KMS-11 (cell line): ENCODE results near the gene CRISPLD2.

Source experiments
- H2AFZ ChIP-seq: fragments of 200-600 bp; sonication (generic); 2 replicates; pipeline ENCODE4 v1.6.1; 2016; ENCODE audit warnings: antibody characterized with exemption, mixed run types, low read depth
- H3K27ac ChIP-seq: fragments of 200-600 bp; sonication (generic); 2 replicates; pipeline ENCODE4 v1.6.1; 2016; ENCODE audit warnings: mild to moderate bottlenecking, mixed run types
- H3K27me3 ChIP-seq: fragments of 200-600 bp; sonication (generic); 2 replicates; pipeline ENCODE4 v1.6.1; 2017; ENCODE audit warnings: mild to moderate bottlenecking, low read depth, mixed run types, moderate library complexity; ENCODE audit not compliant: insufficient read depth
- H3K36me3 ChIP-seq: fragments of 200-600 bp; sonication (generic); 2 replicates; pipeline ENCODE4 v1.6.1; 2017; ENCODE audit warnings: mild to moderate bottlenecking, mixed run types; ENCODE audit not compliant: insufficient read depth
- H3K4me1 ChIP-seq: fragments of 200-600 bp; sonication (generic); 2 replicates; pipeline ENCODE4 v1.6.1; 2016; ENCODE audit warnings: mild to moderate bottlenecking, low read depth, mixed run types; ENCODE audit not compliant: poor library complexity, severe bottlenecking
- H3K4me2 ChIP-seq: fragments of 200-600 bp; sonication (generic); 2 replicates; pipeline ENCODE4 v1.7.0; 2016; ENCODE audit warnings: mild to moderate bottlenecking, mixed run types
- H3K4me3 ChIP-seq: fragments of 200-600 bp; sonication (generic); IDR thresholded peaks from 2 replicates; pipeline ENCODE4 v1.6.1; 2017; ENCODE audit warnings: low read depth, low read length, mixed read lengths; ENCODE audit not compliant: insufficient read depth
- H3K79me2 ChIP-seq: fragments of 200-600 bp; sonication (generic); 2 replicates; pipeline ENCODE4 v1.6.1; 2016; ENCODE audit warnings: low read depth, mixed run types; ENCODE audit not compliant: insufficient read depth
- H3K9ac ChIP-seq: fragments of 200-600 bp; sonication (generic); 2 replicates; pipeline ENCODE4 v1.6.1; 2016; ENCODE audit warnings: mild to moderate bottlenecking, mixed run types
- H4K20me1 ChIP-seq: fragments of 200-600 bp; sonication (generic); 2 replicates; pipeline ENCODE4 v1.6.1; 2016; ENCODE audit warnings: mild to moderate bottlenecking, mixed run types; ENCODE audit not compliant: insufficient read depth
- TF ChIP-seq, protein P1 (sequence below): fragments of 200-600 bp; sonication (generic); conservative IDR thresholded peaks from 2 replicates; pipeline ENCODE4 v1.6.1; 2017; ENCODE audit warnings: low read depth, mild to moderate bottlenecking, antibody characterized with exemption, low read length, moderate library complexity, mixed read lengths

CRISPLD2 gene

DNA sequence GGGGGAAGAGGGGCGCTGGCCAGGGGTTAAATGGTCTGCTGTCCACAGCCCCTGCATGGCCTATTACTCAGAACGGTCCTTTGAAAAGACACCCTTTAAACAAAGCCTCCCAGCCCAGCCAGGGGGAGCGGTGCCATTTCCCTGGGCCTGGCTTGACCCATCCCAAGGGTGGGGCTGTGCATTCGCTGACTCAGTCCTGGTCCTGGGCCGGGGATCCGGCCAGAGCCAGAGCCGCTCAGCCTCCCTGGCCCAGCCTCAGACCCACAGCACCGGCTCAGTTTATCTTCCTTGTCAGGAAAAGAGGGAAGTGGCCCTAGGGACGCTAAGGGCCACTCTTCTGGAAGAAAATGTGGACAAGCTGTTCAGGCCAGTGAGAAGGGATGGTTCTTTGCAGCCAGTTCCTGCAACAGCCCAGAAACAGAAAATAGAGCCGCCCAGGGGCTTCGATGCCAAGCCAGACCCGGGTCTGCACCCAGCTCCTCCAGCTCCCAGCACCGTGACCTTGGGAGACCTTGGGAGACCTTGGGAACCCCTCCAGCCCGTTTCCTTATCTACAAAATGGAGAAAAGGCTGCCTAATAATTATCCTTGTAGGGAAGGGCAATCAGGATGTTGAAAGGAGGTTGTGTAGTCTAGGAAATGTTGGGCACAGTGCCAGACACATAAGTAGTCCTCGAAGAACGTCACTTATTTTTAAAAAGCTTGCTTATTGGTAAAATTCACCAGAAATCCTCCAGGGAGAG is 109.1 kb downstream of the CRISPLD2 start:
- Histone ChIP-seq H3K9ac (no peak overlapping the region), H3K4me3 (no peak overlapping the region), H3K4me1 (no peaks in the 10 kb centered on the region), H3K27ac (no peak overlapping the region), H3K4me2 (no peak overlapping the region), H4K20me1 (no peaks in the 10 kb centered on the region), H3K36me3 (no peaks in the 10 kb centered on the region), H2AFZ (no peak overlapping the region), H3K79me2 (no peaks in the 10 kb centered on the region), H3K27me3 (peaks cover 85% of the 10 kb centered on the region)
- TF ChIP-seq, protein P1, sequence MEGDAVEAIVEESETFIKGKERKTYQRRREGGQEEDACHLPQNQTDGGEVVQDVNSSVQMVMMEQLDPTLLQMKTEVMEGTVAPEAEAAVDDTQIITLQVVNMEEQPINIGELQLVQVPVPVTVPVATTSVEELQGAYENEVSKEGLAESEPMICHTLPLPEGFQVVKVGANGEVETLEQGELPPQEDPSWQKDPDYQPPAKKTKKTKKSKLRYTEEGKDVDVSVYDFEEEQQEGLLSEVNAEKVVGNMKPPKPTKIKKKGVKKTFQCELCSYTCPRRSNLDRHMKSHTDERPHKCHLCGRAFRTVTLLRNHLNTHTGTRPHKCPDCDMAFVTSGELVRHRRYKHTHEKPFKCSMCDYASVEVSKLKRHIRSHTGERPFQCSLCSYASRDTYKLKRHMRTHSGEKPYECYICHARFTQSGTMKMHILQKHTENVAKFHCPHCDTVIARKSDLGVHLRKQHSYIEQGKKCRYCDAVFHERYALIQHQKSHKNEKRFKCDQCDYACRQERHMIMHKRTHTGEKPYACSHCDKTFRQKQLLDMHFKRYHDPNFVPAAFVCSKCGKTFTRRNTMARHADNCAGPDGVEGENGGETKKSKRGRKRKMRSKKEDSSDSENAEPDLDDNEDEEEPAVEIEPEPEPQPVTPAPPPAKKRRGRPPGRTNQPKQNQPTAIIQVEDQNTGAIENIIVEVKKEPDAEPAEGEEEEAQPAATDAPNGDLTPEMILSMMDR = no peak

DNA sequence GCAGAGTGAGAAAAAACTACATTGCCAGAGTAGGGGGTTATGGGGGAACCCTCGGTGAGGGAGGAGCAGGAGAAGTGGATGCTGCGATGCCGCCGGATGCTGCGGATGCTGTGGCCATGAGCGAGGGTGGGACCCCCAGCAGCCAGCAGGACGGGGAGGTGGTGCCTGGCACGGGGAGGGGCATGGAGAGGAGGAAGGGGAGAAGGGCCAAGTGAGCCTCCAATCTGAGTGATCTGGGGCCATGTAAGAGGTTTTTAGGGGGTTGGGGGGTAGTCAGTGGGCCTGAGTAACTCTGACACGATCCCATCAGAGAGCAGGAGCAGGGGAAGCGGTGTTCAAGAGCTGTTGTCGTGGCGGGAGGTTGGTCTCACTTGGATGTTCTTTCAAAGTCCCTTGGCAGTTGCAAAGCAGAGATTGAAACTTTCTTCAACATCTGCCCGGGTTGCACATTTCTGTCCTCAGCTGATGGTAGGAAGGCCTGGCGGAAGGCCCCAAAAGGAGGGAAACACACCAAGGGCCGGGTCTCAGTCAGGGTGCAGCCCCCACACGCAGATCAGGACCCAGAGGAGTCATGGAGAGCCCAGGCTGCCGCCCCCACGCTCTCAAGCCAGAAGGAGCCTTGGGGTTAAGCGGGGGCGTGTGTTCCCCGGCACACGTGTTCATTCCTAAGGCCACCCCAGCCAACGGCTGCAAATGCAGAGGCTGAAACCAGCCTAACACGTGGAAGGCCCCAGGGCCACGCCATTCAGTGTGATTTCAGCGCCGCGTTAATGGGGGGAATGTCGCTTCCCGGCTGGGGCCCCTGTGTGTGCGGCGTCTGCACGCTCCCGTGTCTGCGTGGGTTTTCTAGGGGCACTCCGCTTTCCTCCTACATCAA is 109.9 kb downstream of the CRISPLD2 start:
- Histone ChIP-seq H3K36me3 (no peaks in the 10 kb centered on the region), H3K9ac (no peak overlapping the region), H3K4me3 (no peak overlapping the region), H3K4me1 (no peaks in the 10 kb centered on the region), H3K79me2 (no peaks in the 10 kb centered on the region), H3K27me3 (peaks cover 85% of the 10 kb centered on the region), H3K4me2 (no peak overlapping the region), H3K27ac (no peak overlapping the region), H4K20me1 (no peaks in the 10 kb centered on the region), H2AFZ (no peak overlapping the region)
- TF ChIP-seq, protein P1 = no peak

DNA sequence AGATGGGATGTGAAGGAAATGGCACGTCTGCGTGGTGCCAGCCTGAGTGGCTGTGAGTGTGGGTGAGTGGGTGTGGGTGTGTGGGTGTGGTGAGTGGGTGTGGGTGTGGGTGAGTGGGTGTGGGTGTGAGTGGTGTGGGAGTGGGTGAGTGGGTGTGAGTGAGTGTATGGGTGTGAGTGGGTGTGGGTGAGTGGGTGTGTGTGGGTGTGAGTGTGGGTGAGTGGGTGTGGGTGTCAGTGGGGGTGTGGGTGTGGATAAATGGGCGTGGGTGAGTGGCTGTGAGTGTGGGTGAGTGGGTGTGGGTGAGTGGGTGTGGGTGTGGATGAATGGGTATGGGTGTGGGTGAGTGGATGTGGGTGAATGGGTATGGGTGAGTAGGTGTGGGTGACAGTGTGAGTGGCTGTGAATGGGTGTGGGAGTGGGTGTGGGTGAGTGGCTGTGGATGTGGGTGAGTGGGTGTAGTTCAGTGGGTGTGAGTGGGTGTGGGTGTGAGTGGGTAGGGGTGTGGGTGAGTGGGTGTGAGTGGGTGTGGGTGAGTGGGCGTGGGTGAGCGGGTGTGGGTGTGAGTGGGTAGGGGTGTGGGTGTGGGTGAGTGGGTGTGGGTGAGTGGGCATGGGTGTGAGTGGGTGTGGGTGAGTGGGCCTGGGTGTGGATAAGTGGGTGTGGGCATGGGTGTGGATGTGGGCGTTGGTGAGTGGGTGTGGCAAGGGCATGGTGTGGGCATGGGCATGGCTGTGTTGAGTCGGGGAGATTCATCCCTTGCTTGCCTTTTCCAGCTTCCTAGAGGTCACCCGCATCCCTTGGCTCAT is 110.7 kb downstream of the CRISPLD2 start:
- Histone ChIP-seq H3K4me3 (no peak overlapping the region), H3K36me3 (no peaks in the 10 kb centered on the region), H3K27ac (no peak overlapping the region), H3K4me2 (no peak overlapping the region), H3K27me3 (peaks cover 86% of the 10 kb centered on the region), H2AFZ (no peak overlapping the region), H3K4me1 (no peaks in the 10 kb centered on the region), H3K79me2 (no peaks in the 10 kb centered on the region), H3K9ac (no peak overlapping the region), H4K20me1 (no peaks in the 10 kb centered on the region)
- TF ChIP-seq, protein P1 = no peak

DNA sequence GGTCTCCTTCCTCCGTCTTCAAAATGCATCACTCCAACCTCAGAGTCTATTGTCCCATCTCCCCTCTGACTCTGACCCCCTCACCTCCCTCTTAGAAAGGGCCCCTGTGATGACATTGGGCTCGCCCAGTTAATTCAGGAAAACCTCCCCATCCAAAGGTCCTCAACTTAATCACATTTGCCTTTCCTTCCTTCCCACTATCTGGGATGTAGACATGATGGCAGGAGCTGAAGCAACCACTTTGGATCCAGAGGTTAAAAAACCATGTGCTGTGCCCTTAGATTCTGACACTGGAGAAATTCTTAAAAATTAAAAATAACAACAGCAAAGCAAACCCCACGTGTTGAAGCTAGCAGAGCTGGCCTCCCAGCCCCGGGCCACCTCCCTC is 111.3 kb downstream of the CRISPLD2 start:
- no peaks in the 10 kb centered on the region for H3K4me1 ChIP-seq
- H2AFZ ChIP-seq = no peak overlapping the region
- H3K27ac ChIP-seq = no peak overlapping the region
- H4K20me1 ChIP-seq = no peaks in the 10 kb centered on the region
- no peak overlapping the region for H3K4me2 ChIP-seq
- no peak overlapping the region for H3K4me3 ChIP-seq
- TF ChIP-seq, protein P1 = no peak
- peaks cover 86% of the 10 kb centered on the region for H3K27me3 ChIP-seq
- no peaks in the 10 kb centered on the region for H3K36me3 ChIP-seq
- no peak overlapping the region for H3K9ac ChIP-seq
- no peaks in the 10 kb centered on the region for H3K79me2 ChIP-seq
